ENCODE results near the gene NEDD4.

The NEDD4 gene

DNA sequence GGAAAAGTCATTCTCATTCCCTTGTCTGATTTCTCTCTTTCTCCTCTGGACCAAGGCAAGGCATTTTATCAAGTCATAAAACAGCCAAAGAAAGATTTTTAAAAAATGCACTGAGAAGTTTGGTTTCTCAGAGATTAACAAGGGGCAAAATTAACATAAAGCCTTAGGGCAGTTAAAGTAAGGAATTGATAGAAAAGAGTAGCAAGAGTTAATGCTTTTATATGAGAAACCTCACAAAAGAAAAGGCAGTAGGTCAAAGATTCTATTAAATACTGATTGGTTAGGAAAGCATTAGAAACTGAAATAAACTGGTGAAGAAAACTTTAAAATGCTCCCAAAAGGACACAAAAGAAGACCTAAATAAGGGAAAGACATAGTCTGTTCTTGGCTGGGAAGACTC, 129.5 kb downstream of the NEDD4 start:
- Histone ChIP-seq H3K36me3 (peaks cover 46% of the 10 kb centered on the region), H3K4me1 (ENCODE audit: control insufficient read depth in 1 of 2, insufficient read depth in 1 of 2, low read depth in 1 of 2, low read length in 1 of 2) (no peaks in the 10 kb centered on the region), H3K4me3 (ENCODE audit: low read depth in 1 of 2, low read length in 1 of 2) (no peak overlapping the region), H3K27me3 (no peaks in the 10 kb centered on the region), H3K27ac (no peak overlapping the region), H3K9me3 (no peaks in the 10 kb centered on the region)
- TF ChIP-seq, protein P1, sequence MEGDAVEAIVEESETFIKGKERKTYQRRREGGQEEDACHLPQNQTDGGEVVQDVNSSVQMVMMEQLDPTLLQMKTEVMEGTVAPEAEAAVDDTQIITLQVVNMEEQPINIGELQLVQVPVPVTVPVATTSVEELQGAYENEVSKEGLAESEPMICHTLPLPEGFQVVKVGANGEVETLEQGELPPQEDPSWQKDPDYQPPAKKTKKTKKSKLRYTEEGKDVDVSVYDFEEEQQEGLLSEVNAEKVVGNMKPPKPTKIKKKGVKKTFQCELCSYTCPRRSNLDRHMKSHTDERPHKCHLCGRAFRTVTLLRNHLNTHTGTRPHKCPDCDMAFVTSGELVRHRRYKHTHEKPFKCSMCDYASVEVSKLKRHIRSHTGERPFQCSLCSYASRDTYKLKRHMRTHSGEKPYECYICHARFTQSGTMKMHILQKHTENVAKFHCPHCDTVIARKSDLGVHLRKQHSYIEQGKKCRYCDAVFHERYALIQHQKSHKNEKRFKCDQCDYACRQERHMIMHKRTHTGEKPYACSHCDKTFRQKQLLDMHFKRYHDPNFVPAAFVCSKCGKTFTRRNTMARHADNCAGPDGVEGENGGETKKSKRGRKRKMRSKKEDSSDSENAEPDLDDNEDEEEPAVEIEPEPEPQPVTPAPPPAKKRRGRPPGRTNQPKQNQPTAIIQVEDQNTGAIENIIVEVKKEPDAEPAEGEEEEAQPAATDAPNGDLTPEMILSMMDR (IDR thresholded peaks at IDR 0.05), result no peak

DNA sequence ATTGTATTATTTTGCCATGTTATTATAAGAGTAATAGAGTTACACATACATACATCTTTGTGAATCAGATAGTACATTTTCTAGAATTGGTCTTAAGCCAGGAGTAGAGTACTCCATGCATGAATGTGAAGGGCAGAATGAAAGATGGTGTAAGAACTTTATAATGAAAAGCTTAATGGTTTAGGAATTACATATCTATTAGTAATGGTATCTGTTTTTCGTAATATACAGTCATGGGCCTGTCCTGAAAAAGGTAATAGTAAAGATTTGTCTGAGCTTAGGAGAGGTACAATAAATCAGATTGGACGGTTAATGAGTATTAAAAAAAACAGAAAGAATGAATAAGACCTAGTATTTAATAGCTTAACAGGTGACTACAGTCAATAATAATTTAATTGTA, 132.3 kb downstream of the NEDD4 start:
- Histone ChIP-seq H3K9me3 (no peaks in the 10 kb centered on the region), H3K4me1 (ENCODE audit: control insufficient read depth in 1 of 2, insufficient read depth in 1 of 2, low read depth in 1 of 2, low read length in 1 of 2) (no peaks in the 10 kb centered on the region), H3K4me3 (ENCODE audit: low read depth in 1 of 2, low read length in 1 of 2) (no peak overlapping the region), H3K36me3 (peaks cover 60% of the 10 kb centered on the region), H3K27me3 (no peaks in the 10 kb centered on the region), H3K27ac (no peak overlapping the region)
- TF ChIP-seq, protein P1 (IDR thresholded peaks at IDR 0.05), result no peak

DNA sequence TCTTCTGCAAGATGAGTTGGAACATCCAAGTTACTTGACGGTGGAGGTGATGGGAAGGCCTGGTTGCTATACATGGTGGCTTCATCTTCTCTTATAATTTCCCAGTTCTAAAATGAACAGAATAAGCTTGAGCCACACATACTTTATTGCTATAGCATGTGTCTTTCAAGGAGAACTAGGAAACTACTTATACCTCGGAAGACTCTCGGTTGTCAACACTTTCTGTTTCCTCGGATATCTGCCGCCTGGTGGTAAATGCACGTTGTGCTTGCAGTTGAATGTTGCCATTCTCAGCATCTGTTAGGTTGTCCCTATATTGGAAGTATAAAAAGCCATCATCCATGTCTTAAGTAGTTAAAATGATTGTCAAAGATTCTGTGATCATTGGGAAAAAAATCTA, 132.9 kb downstream of the NEDD4 start:
- H3K4me3 ChIP-seq (ENCODE audit: low read depth in 1 of 2, low read length in 1 of 2), result no peak overlapping the region
- no peaks in the 10 kb centered on the region for H3K4me1 ChIP-seq (ENCODE audit: control insufficient read depth in 1 of 2, insufficient read depth in 1 of 2, low read depth in 1 of 2, low read length in 1 of 2)
- TF ChIP-seq, protein P1 (IDR thresholded peaks at IDR 0.05), result no peak

DNA sequence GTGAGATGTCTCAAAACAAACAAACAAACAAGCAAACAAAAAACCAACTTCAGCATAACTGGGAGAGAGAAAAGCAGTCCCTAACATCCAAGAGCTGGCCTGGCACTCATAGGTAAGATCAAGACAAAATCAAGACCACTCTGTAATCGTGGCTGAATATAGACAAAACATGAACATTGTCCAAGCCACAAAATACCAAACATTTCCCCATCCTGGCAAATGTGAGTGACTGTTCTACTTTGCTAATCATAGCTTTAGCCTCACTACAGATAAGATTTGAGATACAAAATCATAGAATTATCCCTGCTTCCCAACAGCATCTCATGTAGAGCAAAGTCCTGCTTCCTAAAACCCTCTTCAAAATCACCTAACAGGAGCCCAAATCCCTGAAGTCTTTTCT, 133.7 kb downstream of the NEDD4 start:
- TF ChIP-seq, protein P1 (IDR thresholded peaks at IDR 0.05), result no peak
- no peaks in the 10 kb centered on the region for H3K9me3 ChIP-seq
- H3K4me1 ChIP-seq (ENCODE audit: control insufficient read depth in 1 of 2, insufficient read depth in 1 of 2, low read depth in 1 of 2, low read length in 1 of 2), result no peaks in the 10 kb centered on the region
- H3K27ac ChIP-seq, result no peak overlapping the region
- no peaks in the 10 kb centered on the region for H3K27me3 ChIP-seq
- H3K36me3 ChIP-seq, result peaks cover 74% of the 10 kb centered on the region
- no peak overlapping the region for H3K4me3 ChIP-seq (ENCODE audit: low read depth in 1 of 2, low read length in 1 of 2)

More for the DNA sequence above, 132.9 kb downstream of the NEDD4 start:
- H3K27me3 ChIP-seq, result no peaks in the 10 kb centered on the region
- peaks cover 66% of the 10 kb centered on the region for H3K36me3 ChIP-seq
- no peaks in the 10 kb centered on the region for H3K9me3 ChIP-seq
- H3K27ac ChIP-seq, result no peak overlapping the region

DNA sequence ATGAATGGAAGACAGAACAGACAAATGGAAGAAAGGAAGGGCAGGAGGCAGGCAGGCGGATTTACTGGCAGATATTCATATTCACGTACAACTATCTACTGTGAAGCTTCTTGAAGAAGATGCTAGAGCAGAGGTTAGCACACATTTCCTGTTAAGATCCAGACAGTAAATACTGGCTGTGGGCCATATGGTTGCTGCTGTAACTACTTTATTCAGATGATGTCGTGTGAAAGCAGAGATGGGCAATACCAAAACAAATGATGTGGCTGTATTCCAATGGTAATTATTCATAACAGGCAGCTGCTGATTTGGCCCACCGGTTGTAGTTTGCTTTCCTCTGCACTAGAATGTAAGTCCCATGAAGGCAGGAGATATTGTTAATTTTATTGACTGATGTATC, 134.8 kb downstream of the NEDD4 start:
- H3K36me3 ChIP-seq, result peaks cover 81% of the 10 kb centered on the region
- H3K9me3 ChIP-seq, result no peaks in the 10 kb centered on the region
- no peak overlapping the region for H3K4me3 ChIP-seq (ENCODE audit: low read depth in 1 of 2, low read length in 1 of 2)
- H3K27me3 ChIP-seq, result no peaks in the 10 kb centered on the region
- TF ChIP-seq, protein P1 (IDR thresholded peaks at IDR 0.05), result no peak
- H3K27ac ChIP-seq, result no peak overlapping the region
- no peaks in the 10 kb centered on the region for H3K4me1 ChIP-seq (ENCODE audit: control insufficient read depth in 1 of 2, insufficient read depth in 1 of 2, low read depth in 1 of 2, low read length in 1 of 2)

Measured in neutrophil (primary cell).